ENCODE results near the gene MT1G. TPM values are rescaled to one million over a fixed set of nuclear protein-coding genes. Genes with fewer than 3 reads are reported as not detected.
A peak's percentile ranks its signal among the peaks of the same experiment; 100 is the strongest.

The MT1G gene
- polyA plus RNA-seq, 1 donor (not counting 4 experiments of a cell fraction or from before 2014, with no cell fraction given), result 9.8 TPM

- TF ChIP-seq EZH2 (IDR thresholded peaks at IDR 0.05; ENCODE audit: low read length) (no peak), CTCF (optimal IDR thresholded peaks at IDR 0.05 in 1 of 3, IDR thresholded peaks at IDR 0.05 in 1 of 3, conservative IDR thresholded peaks at IDR 0.05 in 1 of 3; ENCODE audit: extremely low read depth in 1 of 3, insufficient read depth in 2 of 3, low read length in 3 of 3) (no peak)
- dilution Hi-C loops (cut with MboI; ENCODE audit: extremely low pct_ligation_motif_present, low sequenced_read_pairs), result no loop called here
- H3K4me1 ChIP-seq (ENCODE audit: control insufficient read depth, extremely low read depth, insufficient read depth, low read length), result peaks cover 14% of the 10 kb centered on the region
- H3K9me3 ChIP-seq (ENCODE audit: control insufficient read depth, low read depth, low read length), result no peaks in the 10 kb centered on the region
- no peaks in the 10 kb centered on the region for H3K79me2 ChIP-seq (ENCODE audit: control insufficient read depth, insufficient read depth, low read length)
- H3K4me2 ChIP-seq (ENCODE audit: control insufficient read depth, extremely low read depth, insufficient read depth, low read depth, low read length), result no peak overlapping the region
- H3K27ac ChIP-seq (ENCODE audit: control insufficient read depth, insufficient read depth, low read length), result no peak overlapping the region
- H4K20me1 ChIP-seq (ENCODE audit: control insufficient read depth, extremely low read depth, insufficient read depth, low read length), result no peaks in the 10 kb centered on the region
- no peak for FAIRE-seq
- H2AFZ ChIP-seq (ENCODE audit: control insufficient read depth, low read length), result no peak overlapping the region
- no peak overlapping the region for H3K9ac ChIP-seq (ENCODE audit: control insufficient read depth, extremely low read depth, insufficient read depth, low read length)
- H3K4me3 ChIP-seq (ENCODE audit: control insufficient read depth in 2 of 3, extremely low read depth in 1 of 3, insufficient read depth in 2 of 3, low read depth in 1 of 3, low read length in 3 of 3), result no peak overlapping the region
- H3K36me3 ChIP-seq (ENCODE audit: control insufficient read depth in 2 of 2, extremely low read depth in 1 of 2, insufficient read depth in 2 of 2, low read length in 2 of 2), result no peaks in the 10 kb centered on the region
- H3K27me3 ChIP-seq (ENCODE audit: control insufficient read depth, extremely low read depth, insufficient read depth, low read length), result peaks cover 43% of the 10 kb centered on the region
- no peaks in the 10 kb centered on the region for H3K9me1 ChIP-seq (ENCODE audit: control insufficient read depth, extremely low read depth, insufficient read depth, low read length)
- no peak for DNase-seq (ENCODE audit: low read depth, low spot score)
These were observed 3.4 kb downstream of the MT1G start for GRCh38 chr16:56664506-56664905.

- Histone ChIP-seq H2AFZ (ENCODE audit: control insufficient read depth, low read length) (peak overlapping the region; percentile 8), H3K4me3 (ENCODE audit: control insufficient read depth in 2 of 3, extremely low read depth in 1 of 3, insufficient read depth in 2 of 3, low read depth in 1 of 3, low read length in 3 of 3) (no peak overlapping the region), H3K36me3 (ENCODE audit: control insufficient read depth in 2 of 2, extremely low read depth in 1 of 2, insufficient read depth in 2 of 2, low read length in 2 of 2) (no peaks in the 10 kb centered on the region), H3K9me3 (ENCODE audit: control insufficient read depth, low read depth, low read length) (no peaks in the 10 kb centered on the region), H3K9ac (ENCODE audit: control insufficient read depth, extremely low read depth, insufficient read depth, low read length) (no peak overlapping the region), H4K20me1 (ENCODE audit: control insufficient read depth, extremely low read depth, insufficient read depth, low read length) (no peaks in the 10 kb centered on the region), H3K4me2 (ENCODE audit: control insufficient read depth, extremely low read depth, insufficient read depth, low read depth, low read length) (no peak overlapping the region), H3K27ac (ENCODE audit: control insufficient read depth, insufficient read depth, low read length) (no peak overlapping the region), H3K79me2 (ENCODE audit: control insufficient read depth, insufficient read depth, low read length) (no peaks in the 10 kb centered on the region), H3K9me1 (ENCODE audit: control insufficient read depth, extremely low read depth, insufficient read depth, low read length) (no peaks in the 10 kb centered on the region), H3K4me1 (ENCODE audit: control insufficient read depth, extremely low read depth, insufficient read depth, low read length) (peaks cover 6% of the 10 kb centered on the region), H3K27me3 (ENCODE audit: control insufficient read depth, extremely low read depth, insufficient read depth, low read length) (peaks cover 34% of the 10 kb centered on the region)
- FAIRE-seq (no peak), DNase-seq (ENCODE audit: low read depth, low spot score) (no peak)
- TF ChIP-seq EZH2 (IDR thresholded peaks at IDR 0.05; ENCODE audit: low read length) (no peak), CTCF (optimal IDR thresholded peaks at IDR 0.05 in 1 of 3, IDR thresholded peaks at IDR 0.05 in 1 of 3, conservative IDR thresholded peaks at IDR 0.05 in 1 of 3; ENCODE audit: extremely low read depth in 1 of 3, insufficient read depth in 2 of 3, low read length in 3 of 3) (no peak)
- dilution Hi-C loops (cut with MboI; ENCODE audit: extremely low pct_ligation_motif_present, low sequenced_read_pairs), result no loop called here
These were observed 5.2 kb downstream of the MT1G start for GRCh38 chr16:56662357-56663354.
